ENCODE results near the gene REPIN1.

Gene REPIN1

DNA sequence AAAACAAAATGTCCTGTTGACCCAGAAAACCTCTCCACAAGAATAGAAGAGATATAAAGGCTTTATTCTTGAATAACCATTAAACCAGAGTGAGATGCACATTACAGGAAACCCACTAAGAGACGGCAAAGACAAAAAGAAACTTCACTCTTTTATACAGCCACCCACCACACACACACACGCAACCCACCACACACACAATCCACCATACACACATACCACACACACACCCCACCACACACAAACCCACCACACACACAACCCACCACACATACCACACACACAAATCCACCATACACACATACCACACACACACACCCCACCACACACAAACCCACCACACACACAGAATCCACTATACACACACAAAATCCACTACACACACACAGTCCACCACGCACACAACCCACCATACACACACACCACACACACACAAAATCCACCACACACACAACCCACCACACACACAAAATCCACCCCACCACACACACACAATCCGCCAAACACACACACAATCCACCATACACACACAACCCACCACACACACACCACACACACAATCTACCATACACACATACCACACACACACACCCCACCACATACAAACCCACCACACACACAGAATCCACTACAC lies 9.5 kb upstream of the REPIN1 start:
- H3K27me3 ChIP-seq (ENCODE audit: insufficient read depth, low read length, poor library complexity, severe bottlenecking), result no peaks in the 10 kb centered on the region

DNA sequence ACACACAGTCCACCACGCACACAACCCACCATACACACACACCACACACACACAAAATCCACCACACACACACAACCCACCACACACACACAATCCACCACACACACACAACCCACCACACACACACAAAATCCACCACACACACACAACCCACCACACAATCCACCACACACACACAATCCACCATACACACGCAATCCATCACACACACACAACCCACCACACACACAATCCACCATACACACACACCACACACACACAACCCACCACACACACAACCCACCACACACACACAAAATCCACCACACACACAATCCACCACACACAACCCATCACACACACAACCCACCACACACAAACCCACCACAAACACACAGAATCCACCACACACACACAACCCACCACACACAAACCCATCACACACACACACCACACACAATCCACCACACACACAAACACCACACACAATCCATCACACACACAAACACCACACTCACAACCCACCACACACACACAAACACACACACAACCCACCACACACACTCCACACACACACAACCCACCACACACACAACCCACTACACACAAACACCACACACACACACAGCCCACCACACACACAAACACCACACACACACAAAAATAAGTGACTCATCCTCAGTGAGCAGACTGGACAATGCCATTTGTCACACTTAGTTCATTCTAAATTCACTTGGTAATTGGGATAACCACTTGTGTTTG lies 8.8 kb upstream of the REPIN1 start:
- Histone ChIP-seq H3K79me2 (ENCODE audit: insufficient read depth, low read length) (no peaks in the 10 kb centered on the region), H3K4me1 (ENCODE audit: insufficient read depth, low read length, poor library complexity, severe bottlenecking) (peaks cover 55% of the 10 kb centered on the region)

More for the DNA sequence above, 9.5 kb upstream of the REPIN1 start:
- H3K4me3 ChIP-seq (ENCODE audit: low read length, poor library complexity, severe bottlenecking), result no peak overlapping the region
- peaks cover 50% of the 10 kb centered on the region for H3K4me1 ChIP-seq (ENCODE audit: insufficient read depth, low read length, poor library complexity, severe bottlenecking)
- TF ChIP-seq, protein P1, sequence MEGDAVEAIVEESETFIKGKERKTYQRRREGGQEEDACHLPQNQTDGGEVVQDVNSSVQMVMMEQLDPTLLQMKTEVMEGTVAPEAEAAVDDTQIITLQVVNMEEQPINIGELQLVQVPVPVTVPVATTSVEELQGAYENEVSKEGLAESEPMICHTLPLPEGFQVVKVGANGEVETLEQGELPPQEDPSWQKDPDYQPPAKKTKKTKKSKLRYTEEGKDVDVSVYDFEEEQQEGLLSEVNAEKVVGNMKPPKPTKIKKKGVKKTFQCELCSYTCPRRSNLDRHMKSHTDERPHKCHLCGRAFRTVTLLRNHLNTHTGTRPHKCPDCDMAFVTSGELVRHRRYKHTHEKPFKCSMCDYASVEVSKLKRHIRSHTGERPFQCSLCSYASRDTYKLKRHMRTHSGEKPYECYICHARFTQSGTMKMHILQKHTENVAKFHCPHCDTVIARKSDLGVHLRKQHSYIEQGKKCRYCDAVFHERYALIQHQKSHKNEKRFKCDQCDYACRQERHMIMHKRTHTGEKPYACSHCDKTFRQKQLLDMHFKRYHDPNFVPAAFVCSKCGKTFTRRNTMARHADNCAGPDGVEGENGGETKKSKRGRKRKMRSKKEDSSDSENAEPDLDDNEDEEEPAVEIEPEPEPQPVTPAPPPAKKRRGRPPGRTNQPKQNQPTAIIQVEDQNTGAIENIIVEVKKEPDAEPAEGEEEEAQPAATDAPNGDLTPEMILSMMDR (conservative IDR thresholded peaks at IDR 0.05; ENCODE audit: low read length), result no peak
- TF ChIP-seq EZH2phosphoT487 (IDR thresholded peaks at IDR 0.05; ENCODE audit: borderline replicate concordance), result no peak
- H3F3A ChIP-seq (ENCODE audit: low read depth), result peaks cover 2% of the 10 kb centered on the region; the same call in 1 of the 2 replicates
- H3K9me2 ChIP-seq (replicated peaks; ENCODE audit: low read depth, low read length), result no peaks in the 10 kb centered on the region
- no peaks in the 10 kb centered on the region for H4K20me1 ChIP-seq (ENCODE audit: insufficient read depth, low read length, poor library complexity, severe bottlenecking)
- no peak overlapping the region for H3K4me2 ChIP-seq (ENCODE audit: low read depth, low read length, poor library complexity, severe bottlenecking)
- H3K9me3 ChIP-seq (ENCODE audit: insufficient read depth, low read depth, low read length), result no peaks in the 10 kb centered on the region
- no peak overlapping the region for H2AFZ ChIP-seq (ENCODE audit: low read length)
- H3K79me2 ChIP-seq (ENCODE audit: insufficient read depth, low read length), result no peaks in the 10 kb centered on the region
- H3K36me3 ChIP-seq (ENCODE audit: insufficient read depth, low read length), result no peaks in the 10 kb centered on the region
- no peak overlapping the region for H3K9ac ChIP-seq (ENCODE audit: low read depth, low read length, poor library complexity, severe bottlenecking)

DNA sequence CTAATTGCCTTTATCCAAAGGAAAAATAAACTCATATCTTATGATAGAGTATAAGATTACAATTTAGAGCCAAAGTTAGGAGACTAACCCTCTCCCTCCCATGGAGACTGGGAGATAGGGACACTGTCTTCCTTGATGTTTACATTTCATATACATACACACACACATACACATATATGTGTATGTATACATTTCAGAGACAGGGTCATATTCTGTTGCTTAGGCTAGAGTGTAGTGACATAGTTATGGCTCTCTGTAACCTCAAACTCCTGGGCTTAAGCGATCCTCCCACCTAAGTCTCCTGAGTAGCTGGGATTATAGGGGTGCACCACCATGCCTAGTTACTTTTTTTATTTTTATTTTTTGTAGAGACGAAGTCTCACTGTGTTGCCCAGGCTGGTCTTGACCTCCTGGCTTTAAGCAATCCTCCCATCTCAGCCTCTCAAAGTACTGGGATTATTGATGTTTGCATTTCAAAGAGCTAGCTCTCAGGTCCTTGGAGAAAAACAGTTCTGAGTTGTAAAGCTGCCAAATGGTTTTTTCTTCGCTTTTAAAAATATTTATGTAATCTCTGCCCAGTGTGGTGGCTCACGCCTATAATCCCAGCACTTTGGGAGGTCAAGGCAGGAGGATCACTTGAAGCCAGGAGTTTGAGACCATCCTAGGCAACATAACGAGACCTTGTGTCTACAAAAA lies 8.1 kb upstream of the REPIN1 start:
- H3K36me3 ChIP-seq (ENCODE audit: insufficient read depth, low read length), result no peaks in the 10 kb centered on the region
- H4K20me1 ChIP-seq (ENCODE audit: insufficient read depth, low read length, poor library complexity, severe bottlenecking), result no peaks in the 10 kb centered on the region
- H3K4me1 ChIP-seq (ENCODE audit: insufficient read depth, low read length, poor library complexity, severe bottlenecking), result peaks cover 55% of the 10 kb centered on the region
- H3K9ac ChIP-seq (ENCODE audit: low read depth, low read length, poor library complexity, severe bottlenecking), result no peak overlapping the region
- peaks cover 2% of the 10 kb centered on the region; the same call in 1 of the 2 replicates for H3F3A ChIP-seq (ENCODE audit: low read depth)
- H3K4me3 ChIP-seq (ENCODE audit: low read length, poor library complexity, severe bottlenecking), result no peak overlapping the region
- no peaks in the 10 kb centered on the region for H3K27me3 ChIP-seq (ENCODE audit: insufficient read depth, low read length, poor library complexity, severe bottlenecking)
- no peaks in the 10 kb centered on the region for H3K9me2 ChIP-seq (replicated peaks; ENCODE audit: low read depth, low read length)
- no peak overlapping the region for H3K4me2 ChIP-seq (ENCODE audit: low read depth, low read length, poor library complexity, severe bottlenecking)
- no peak overlapping the region for H2AFZ ChIP-seq (ENCODE audit: low read length)
- H3K79me2 ChIP-seq (ENCODE audit: insufficient read depth, low read length), result no peaks in the 10 kb centered on the region
- TF ChIP-seq, protein P1 (conservative IDR thresholded peaks at IDR 0.05; ENCODE audit: low read length), result no peak
- H3K9me3 ChIP-seq (ENCODE audit: insufficient read depth, low read depth, low read length), result no peaks in the 10 kb centered on the region

More for the DNA sequence above, 8.8 kb upstream of the REPIN1 start:
- no peak overlapping the region for H3K9ac ChIP-seq (ENCODE audit: low read depth, low read length, poor library complexity, severe bottlenecking)
- peaks cover 2% of the 10 kb centered on the region; the same call in 1 of the 2 replicates for H3F3A ChIP-seq (ENCODE audit: low read depth)
- no peak overlapping the region for H3K4me2 ChIP-seq (ENCODE audit: low read depth, low read length, poor library complexity, severe bottlenecking)
- no peaks in the 10 kb centered on the region for H4K20me1 ChIP-seq (ENCODE audit: insufficient read depth, low read length, poor library complexity, severe bottlenecking)
- no peaks in the 10 kb centered on the region for H3K27me3 ChIP-seq (ENCODE audit: insufficient read depth, low read length, poor library complexity, severe bottlenecking)
- no peak overlapping the region for H2AFZ ChIP-seq (ENCODE audit: low read length)
- no peak overlapping the region for H3K4me3 ChIP-seq (ENCODE audit: low read length, poor library complexity, severe bottlenecking)
- H3K36me3 ChIP-seq (ENCODE audit: insufficient read depth, low read length), result no peaks in the 10 kb centered on the region
- no peaks in the 10 kb centered on the region for H3K9me2 ChIP-seq (replicated peaks; ENCODE audit: low read depth, low read length)
- TF ChIP-seq, protein P1 (conservative IDR thresholded peaks at IDR 0.05; ENCODE audit: low read length), result no peak
- TF ChIP-seq EZH2phosphoT487 (IDR thresholded peaks at IDR 0.05; ENCODE audit: borderline replicate concordance), result no peak
- H3K9me3 ChIP-seq (ENCODE audit: insufficient read depth, low read depth, low read length), result no peaks in the 10 kb centered on the region

Measured in Loucy (cell line).